ENCODE results near the gene ERFE.

Gene ERFE

DNA sequence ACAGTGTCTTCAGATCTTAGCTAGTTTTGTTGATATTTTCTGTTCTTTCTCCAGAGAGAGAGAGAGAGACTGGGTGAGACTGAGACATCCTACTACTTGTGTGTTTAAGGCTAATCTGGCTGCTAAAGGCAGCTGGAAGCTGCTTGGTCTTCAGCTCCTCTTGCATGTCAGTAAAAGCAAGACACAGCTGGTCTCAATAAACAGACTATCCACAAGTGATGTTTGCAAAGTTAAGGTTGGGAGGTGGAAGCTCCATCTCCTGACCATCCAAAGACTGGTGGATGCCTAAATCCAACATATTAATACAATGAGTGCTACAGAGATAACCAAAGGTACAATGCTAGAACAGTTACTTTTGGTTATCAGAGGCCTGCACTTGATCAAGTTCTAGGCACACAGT is 17.8 kb downstream of the ERFE start:
- H3K27ac ChIP-seq (ENCODE audit: low read depth, low read length), result no peak overlapping the region
- peak overlapping the region in 1 of 5 donors; percentile 15 for H3K9ac ChIP-seq (ENCODE audit: low read length in 5 of 5)
- H3K9me3 ChIP-seq (ENCODE audit: control insufficient read depth in 5 of 5, low read length in 5 of 5), result no peaks in the 10 kb centered on the region

GRCh38 chr2:238180554-238180953 is 21.8 kb downstream of the ERFE start:
- no peaks in the 10 kb centered on the region for H3K27me3 ChIP-seq (ENCODE audit: control insufficient read depth in 5 of 5, insufficient read depth in 4 of 5, low read length in 5 of 5)
- H3K4me3 ChIP-seq (ENCODE audit: low read depth in 1 of 5, low read length in 5 of 5), result no peak overlapping the region
- no peaks in the 10 kb centered on the region for H3K9me3 ChIP-seq (ENCODE audit: control insufficient read depth in 5 of 5, low read length in 5 of 5)
- peaks cover 0 to 15% (median 5%) of the 10 kb centered on the region in 5 donors for H3K4me1 ChIP-seq (ENCODE audit: control insufficient read depth in 5 of 5, insufficient read depth in 5 of 5, low read length in 5 of 5)
- no peak overlapping the region for H3K27ac ChIP-seq (ENCODE audit: low read depth, low read length)
- H3K9ac ChIP-seq (ENCODE audit: low read length in 5 of 5), result no peak overlapping the region
- H3K36me3 ChIP-seq (ENCODE audit: control insufficient read depth in 5 of 5, insufficient read depth in 5 of 5, low read length in 5 of 5), result peaks cover 53 to 92% (median 85%) of the 10 kb centered on the region in 5 donors

More for the DNA sequence above, 17.8 kb downstream of the ERFE start:
- H3K4me3 ChIP-seq (ENCODE audit: low read depth in 1 of 5, low read length in 5 of 5), result no peak overlapping the region
- H3K27me3 ChIP-seq (ENCODE audit: control insufficient read depth in 5 of 5, insufficient read depth in 4 of 5, low read length in 5 of 5), result no peaks in the 10 kb centered on the region
- peaks cover 38 to 91% (median 87%) of the 10 kb centered on the region in 5 donors for H3K36me3 ChIP-seq (ENCODE audit: control insufficient read depth in 5 of 5, insufficient read depth in 5 of 5, low read length in 5 of 5)
- H3K4me1 ChIP-seq (ENCODE audit: control insufficient read depth in 5 of 5, insufficient read depth in 5 of 5, low read length in 5 of 5), result peaks cover 0 to 9% (median 5%) of the 10 kb centered on the region in 5 donors

- no peaks in the 10 kb centered on the region for H3K9me3 ChIP-seq (ENCODE audit: control insufficient read depth in 5 of 5, low read length in 5 of 5)
- H3K27me3 ChIP-seq (ENCODE audit: control insufficient read depth in 5 of 5, insufficient read depth in 4 of 5, low read length in 5 of 5), result no peaks in the 10 kb centered on the region
- no peak overlapping the region for H3K27ac ChIP-seq (ENCODE audit: low read depth, low read length)
- no peak overlapping the region for H3K4me3 ChIP-seq (ENCODE audit: low read depth in 1 of 5, low read length in 5 of 5)
- H3K4me1 ChIP-seq (ENCODE audit: control insufficient read depth in 5 of 5, insufficient read depth in 5 of 5, low read length in 5 of 5), result peaks cover 0 to 9% (median 0%) of the 10 kb centered on the region in 5 donors
- no peak overlapping the region for H3K9ac ChIP-seq (ENCODE audit: low read length in 5 of 5)
- H3K36me3 ChIP-seq (ENCODE audit: control insufficient read depth in 5 of 5, insufficient read depth in 5 of 5, low read length in 5 of 5), result peaks cover 49 to 97% (median 91%) of the 10 kb centered on the region in 5 donors
Measured at GRCh38 chr2:238182362-238182761, 23.6 kb downstream of the ERFE start.

DNA sequence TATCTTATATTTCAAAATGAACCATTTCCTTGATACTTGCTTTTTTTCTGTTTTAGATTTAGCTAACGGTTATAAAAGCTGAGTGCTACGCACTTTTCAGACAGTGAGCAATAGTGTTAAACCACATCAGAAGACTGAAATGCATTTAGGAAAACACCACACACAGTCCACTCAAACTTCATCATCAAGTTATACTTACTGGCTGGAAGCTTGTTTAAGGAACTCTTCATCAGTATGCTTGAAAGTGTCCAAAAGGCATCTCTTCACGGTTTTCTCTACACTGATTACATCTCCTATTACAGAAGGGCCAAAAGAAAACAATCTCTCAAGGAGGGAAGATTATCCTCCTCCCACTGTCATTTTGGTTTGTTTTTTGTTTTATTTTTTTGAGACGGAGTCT is 25.1 kb downstream of the ERFE start:
- Histone ChIP-seq H3K4me3 (ENCODE audit: low read depth in 1 of 5, low read length in 5 of 5) (no peak overlapping the region), H3K9me3 (ENCODE audit: control insufficient read depth in 5 of 5, low read length in 5 of 5) (no peaks in the 10 kb centered on the region), H3K27me3 (ENCODE audit: control insufficient read depth in 5 of 5, insufficient read depth in 4 of 5, low read length in 5 of 5) (no peaks in the 10 kb centered on the region), H3K36me3 (ENCODE audit: control insufficient read depth in 5 of 5, insufficient read depth in 5 of 5, low read length in 5 of 5) (peaks cover 49 to 97% (median 91%) of the 10 kb centered on the region in 5 donors), H3K9ac (ENCODE audit: low read length in 5 of 5) (no peak overlapping the region), H3K4me1 (ENCODE audit: control insufficient read depth in 5 of 5, insufficient read depth in 5 of 5, low read length in 5 of 5) (peaks cover 0 to 9% (median 0%) of the 10 kb centered on the region in 5 donors), H3K27ac (ENCODE audit: low read depth, low read length) (no peak overlapping the region)

- Histone ChIP-seq H3K27ac (ENCODE audit: low read depth, low read length) (no peak overlapping the region), H3K9me3 (ENCODE audit: control insufficient read depth in 5 of 5, low read length in 5 of 5) (no peaks in the 10 kb centered on the region), H3K36me3 (ENCODE audit: control insufficient read depth in 5 of 5, insufficient read depth in 5 of 5, low read length in 5 of 5) (peaks cover 42 to 91% (median 83%) of the 10 kb centered on the region in 5 donors), H3K27me3 (ENCODE audit: control insufficient read depth in 5 of 5, insufficient read depth in 4 of 5, low read length in 5 of 5) (no peaks in the 10 kb centered on the region), H3K4me1 (ENCODE audit: control insufficient read depth in 5 of 5, insufficient read depth in 5 of 5, low read length in 5 of 5) (peaks cover 0 to 3% (median 0%) of the 10 kb centered on the region in 5 donors), H3K9ac (ENCODE audit: low read length in 5 of 5) (no peak overlapping the region), H3K4me3 (ENCODE audit: low read depth in 1 of 5, low read length in 5 of 5) (no peak overlapping the region)
Measured at GRCh38 chr2:238187618-238188548, 29.1 kb downstream of the ERFE start.

DNA sequence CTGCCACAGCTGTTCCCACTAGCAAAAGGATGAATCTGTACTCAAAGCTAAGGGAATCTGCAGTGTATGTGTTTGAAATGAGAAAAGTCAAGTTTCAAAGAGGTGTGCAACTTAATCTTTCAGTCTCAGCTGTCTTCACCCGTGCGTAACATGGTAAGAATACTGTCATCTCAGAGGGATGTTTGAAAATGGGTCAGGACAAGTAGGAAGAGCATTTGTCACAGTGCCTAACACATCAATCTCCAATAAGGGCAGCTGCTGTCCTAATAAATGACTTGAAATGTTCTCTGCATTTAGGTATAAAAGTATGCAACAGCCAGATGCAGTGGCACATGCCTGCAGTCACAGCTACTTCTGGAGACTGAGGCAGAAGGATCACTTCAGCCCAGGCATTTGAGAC is 31.7 kb downstream of the ERFE start:
- Histone ChIP-seq H3K27me3 (ENCODE audit: control insufficient read depth in 5 of 5, insufficient read depth in 4 of 5, low read length in 5 of 5) (no peaks in the 10 kb centered on the region), H3K36me3 (ENCODE audit: control insufficient read depth in 5 of 5, insufficient read depth in 5 of 5, low read length in 5 of 5) (peaks cover 39 to 82% (median 72%) of the 10 kb centered on the region in 5 donors), H3K9ac (ENCODE audit: low read length in 5 of 5) (no peak overlapping the region), H3K4me3 (ENCODE audit: low read depth in 1 of 5, low read length in 5 of 5) (no peak overlapping the region), H3K4me1 (ENCODE audit: control insufficient read depth in 5 of 5, insufficient read depth in 5 of 5, low read length in 5 of 5) (no peaks in the 10 kb centered on the region), H3K27ac (ENCODE audit: low read depth, low read length) (no peak overlapping the region), H3K9me3 (ENCODE audit: control insufficient read depth in 5 of 5, low read length in 5 of 5) (no peaks in the 10 kb centered on the region)

GRCh38 chr2:238202326-238203093 is 43.7 kb downstream of the ERFE start:
- H3K9ac ChIP-seq (ENCODE audit: low read length in 5 of 5), result peak overlapping the region; percentile 60 to 96 (median 89)
- peaks cover 0 to 2% (median 0%) of the 10 kb centered on the region in 5 donors for H3K36me3 ChIP-seq (ENCODE audit: control insufficient read depth in 5 of 5, insufficient read depth in 5 of 5, low read length in 5 of 5)
- H3K9me3 ChIP-seq (ENCODE audit: control insufficient read depth in 5 of 5, low read length in 5 of 5), result no peaks in the 10 kb centered on the region
- peaks cover 3 to 38% (median 29%) of the 10 kb centered on the region in 5 donors for H3K4me1 ChIP-seq (ENCODE audit: control insufficient read depth in 5 of 5, insufficient read depth in 5 of 5, low read length in 5 of 5)
- peak overlapping the region; percentile 73 to 83 (median 79) for H3K4me3 ChIP-seq (ENCODE audit: low read depth in 1 of 5, low read length in 5 of 5)
- H3K27me3 ChIP-seq (ENCODE audit: control insufficient read depth in 5 of 5, insufficient read depth in 4 of 5, low read length in 5 of 5), result no peaks in the 10 kb centered on the region
- peak overlapping the region; percentile 74 for H3K27ac ChIP-seq (ENCODE audit: low read depth, low read length)

DNA sequence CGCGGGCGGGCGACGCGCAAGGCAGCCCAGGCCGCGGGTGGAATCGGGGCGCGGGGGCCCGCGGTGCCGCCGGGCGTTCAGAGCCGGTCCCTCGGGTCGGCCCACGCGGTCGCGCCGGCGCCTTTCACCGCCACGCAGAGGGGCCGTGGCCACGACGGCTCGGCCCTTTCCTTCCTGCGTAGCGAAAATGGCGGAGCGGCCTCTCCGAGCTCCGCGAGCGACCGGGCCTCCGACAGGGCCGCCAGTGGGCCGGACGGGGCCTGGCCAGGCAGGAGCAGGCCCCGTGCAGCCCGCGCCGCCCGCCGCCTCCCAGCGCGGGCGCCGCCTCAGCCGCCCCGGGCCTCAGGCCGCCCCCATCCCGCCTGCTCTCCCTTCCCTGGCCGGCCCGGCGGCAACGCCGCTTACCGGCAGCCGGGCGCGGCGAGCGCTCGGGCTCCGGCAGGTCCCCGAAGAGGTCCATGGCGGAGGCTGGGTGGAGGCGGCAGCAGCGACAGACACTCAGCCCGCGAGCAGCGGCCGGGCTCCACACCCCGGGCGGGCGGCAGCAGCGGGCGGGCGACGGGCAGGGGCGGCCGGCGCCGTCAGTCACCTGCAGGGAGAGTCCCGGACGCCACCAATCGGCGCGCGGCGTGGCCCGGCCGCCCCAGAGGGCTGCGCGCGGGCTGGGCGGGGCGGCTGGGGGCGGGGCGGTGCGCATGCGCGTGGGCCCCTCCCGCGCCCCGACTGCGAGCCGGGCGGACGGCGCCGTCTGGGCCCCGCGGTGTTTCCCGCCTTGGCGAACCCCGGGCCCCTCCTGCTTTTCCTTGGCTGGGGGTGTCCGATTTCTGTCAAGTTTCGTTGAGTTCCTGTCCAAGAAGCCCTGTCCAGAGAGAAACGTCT is 44.6 kb downstream of the ERFE start, which contains the start of gene ILKAP:
TSS of gene ILKAP (minus strand) at position 602 of the 879 bp plus-strand sequence. CDS start at position 460, 142 bp downstream.
- no peaks in the 10 kb centered on the region for H3K9me3 ChIP-seq (ENCODE audit: control insufficient read depth in 5 of 5, low read length in 5 of 5)
- peaks cover 3 to 38% (median 29%) of the 10 kb centered on the region in 5 donors for H3K4me1 ChIP-seq (ENCODE audit: control insufficient read depth in 5 of 5, insufficient read depth in 5 of 5, low read length in 5 of 5)
- no peaks in the 10 kb centered on the region for H3K27me3 ChIP-seq (ENCODE audit: control insufficient read depth in 5 of 5, insufficient read depth in 4 of 5, low read length in 5 of 5)
- H3K36me3 ChIP-seq (ENCODE audit: control insufficient read depth in 5 of 5, insufficient read depth in 5 of 5, low read length in 5 of 5), result peaks cover 0 to 2% (median 0%) of the 10 kb centered on the region in 5 donors
- peak within 1 kb of the TSS; percentile 74 for H3K27ac ChIP-seq (ENCODE audit: low read depth, low read length)
- H3K4me3 ChIP-seq (ENCODE audit: low read depth in 1 of 5, low read length in 5 of 5), result peak within 1 kb of the TSS; percentile 73 to 83 (median 79)
- peak within 1 kb of the TSS; percentile 60 to 96 (median 89) for H3K9ac ChIP-seq (ENCODE audit: low read length in 5 of 5)

DNA sequence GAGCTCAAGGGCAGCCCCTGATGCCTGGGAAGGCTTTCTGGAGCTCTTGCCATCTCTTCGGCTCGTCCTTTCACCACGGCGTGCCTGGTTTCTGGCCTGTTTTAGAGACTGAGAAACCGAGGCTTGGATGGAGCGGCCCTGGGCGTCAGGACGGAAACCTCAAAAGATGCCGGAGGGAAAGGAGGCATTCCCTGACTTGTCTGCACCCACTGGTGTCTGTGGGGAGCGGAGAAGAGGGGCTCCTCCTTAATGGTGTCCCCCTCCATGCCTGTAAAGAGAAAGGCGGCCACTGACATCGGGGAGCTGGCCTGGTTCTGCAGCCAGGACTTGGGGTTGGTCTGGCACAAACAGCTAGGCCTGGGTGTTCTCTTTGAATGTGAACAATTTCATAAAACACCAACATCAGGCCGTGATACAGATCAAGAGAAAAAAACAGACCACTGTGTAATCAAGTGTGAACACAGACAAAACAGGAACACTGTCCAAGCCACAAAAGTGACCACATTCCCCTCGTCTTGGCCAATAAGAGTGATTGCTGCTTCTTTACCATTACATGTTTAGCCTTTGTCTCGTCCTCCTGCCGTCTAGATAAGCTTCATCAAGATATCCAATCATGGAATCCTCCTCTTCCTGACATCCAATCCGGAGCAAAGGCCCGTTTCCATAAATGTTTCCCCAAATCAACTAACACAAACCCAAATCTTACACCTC is 45.4 kb downstream of the ERFE start:
- Histone ChIP-seq H3K36me3 (ENCODE audit: control insufficient read depth in 5 of 5, insufficient read depth in 5 of 5, low read length in 5 of 5) (peaks cover 0 to 2% (median 0%) of the 10 kb centered on the region in 5 donors), H3K4me1 (ENCODE audit: control insufficient read depth in 5 of 5, insufficient read depth in 5 of 5, low read length in 5 of 5) (peaks cover 3 to 31% (median 29%) of the 10 kb centered on the region in 5 donors), H3K9me3 (ENCODE audit: control insufficient read depth in 5 of 5, low read length in 5 of 5) (no peaks in the 10 kb centered on the region), H3K9ac (ENCODE audit: low read length in 5 of 5) (peak overlapping the region; percentile 57 to 84 (median 74)), H3K27me3 (ENCODE audit: control insufficient read depth in 5 of 5, insufficient read depth in 4 of 5, low read length in 5 of 5) (no peaks in the 10 kb centered on the region), H3K4me3 (ENCODE audit: low read depth in 1 of 5, low read length in 5 of 5) (peak overlapping the region; percentile 45 to 83 (median 61)), H3K27ac (ENCODE audit: low read depth, low read length) (peak overlapping the region; percentile 71)
